ENCODE measurements around the gene PMVK.

The PMVK gene

GRCh38 chr1:154951901-154952657 lies 15.6 kb upstream of the PMVK start:
- DNase-seq (ENCODE audit: low read depth, low spot score): no peak

- no peak for DNase-seq (ENCODE audit: low read depth, low spot score)
These were observed 11.6 kb upstream of the PMVK start for GRCh38 chr1:154948079-154948478.

GRCh38 chr1:154945962-154946850 lies 9.7 kb upstream of the PMVK start:
- no peak for DNase-seq (ENCODE audit: low read depth, low spot score)

- DNase-seq (ENCODE audit: low read depth, low spot score): no peak
These were observed 8.8 kb upstream of the PMVK start for GRCh38 chr1:154945160-154945961.

- no peak for DNase-seq (ENCODE audit: low read depth, low spot score)
These were observed 8.1 kb upstream of the PMVK start for GRCh38 chr1:154944401-154945159.

GRCh38 chr1:154943649-154944400 lies 7.3 kb upstream of the PMVK start:
- no peak for DNase-seq (ENCODE audit: low read depth, low spot score)

GRCh38 chr1:154941333-154942013 lies 5.0 kb upstream of the PMVK start:
- DNase-seq (ENCODE audit: low read depth, low spot score): no peak

GRCh38 chr1:154940651-154941194 lies 4.2 kb upstream of the PMVK start:
- no peak for DNase-seq (ENCODE audit: low read depth, low spot score)

- DNase-seq (ENCODE audit: low read depth, low spot score): no peak
These were observed 3.7 kb upstream of the PMVK start for GRCh38 chr1:154940213-154940560.

GRCh38 chr1:154938604-154939399 lies 2.3 kb upstream of the PMVK start:
- DNase-seq (ENCODE audit: low read depth, low spot score): no peak

- DNase-seq (ENCODE audit: low read depth, low spot score): no peak
These were observed 1.5 kb upstream of the PMVK start for GRCh38 chr1:154937988-154938386.

GRCh38 chr1:154937085-154937987 lies 817 bp upstream of the PMVK start:
- DNase-seq (ENCODE audit: low read depth, low spot score): no peak

GRCh38 chr1:154935749-154936554 lies 567 bp downstream of the PMVK start:
- no peak for DNase-seq (ENCODE audit: low read depth, low spot score)

- no peak for DNase-seq (ENCODE audit: low read depth, low spot score)
These were observed 2.1 kb downstream of the PMVK start for GRCh38 chr1:154934358-154934948.

GRCh38 chr1:154931940-154932487 lies 4.5 kb downstream of the PMVK start:
- DNase-seq (ENCODE audit: low read depth, low spot score): no peak

GRCh38 chr1:154926201-154926600 lies 10.3 kb downstream of the PMVK start:
- no peak for DNase-seq (ENCODE audit: low read depth, low spot score)

All from iPS DF 19.7 (cell line).